ENCODE measurements around the gene B4GALT2.

B4GALT2 gene

DNA sequence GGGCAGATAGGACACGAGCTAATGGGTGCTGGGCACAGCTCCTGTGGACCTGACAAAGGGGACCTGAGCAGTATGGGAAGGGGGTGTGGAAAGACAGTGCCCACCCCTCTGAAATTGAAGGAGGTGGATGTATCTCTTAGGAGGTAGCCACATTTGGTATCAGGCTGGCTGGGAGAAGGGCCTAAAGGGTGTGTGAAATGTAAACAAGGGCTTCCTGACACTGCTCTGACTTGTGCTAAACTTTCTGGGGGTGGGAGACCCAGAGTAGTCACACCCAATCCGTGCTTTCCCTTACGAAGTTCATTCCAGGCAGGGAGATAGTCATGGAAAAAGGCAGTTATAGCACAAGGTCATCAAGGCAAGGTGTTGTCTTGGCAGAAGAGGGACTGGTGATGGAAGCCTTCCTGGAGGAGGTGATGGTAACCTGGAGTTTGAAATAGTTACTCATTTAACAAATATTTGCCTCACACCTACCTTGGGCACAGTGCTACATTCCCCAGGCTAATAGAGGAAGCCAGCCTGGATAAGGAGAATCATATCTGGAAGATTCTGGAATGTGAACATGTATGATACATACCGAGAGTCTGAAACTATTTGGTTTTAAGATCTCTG lies 7.1 kb downstream of the B4GALT2 start:
- no peak for DNase-seq

DNA sequence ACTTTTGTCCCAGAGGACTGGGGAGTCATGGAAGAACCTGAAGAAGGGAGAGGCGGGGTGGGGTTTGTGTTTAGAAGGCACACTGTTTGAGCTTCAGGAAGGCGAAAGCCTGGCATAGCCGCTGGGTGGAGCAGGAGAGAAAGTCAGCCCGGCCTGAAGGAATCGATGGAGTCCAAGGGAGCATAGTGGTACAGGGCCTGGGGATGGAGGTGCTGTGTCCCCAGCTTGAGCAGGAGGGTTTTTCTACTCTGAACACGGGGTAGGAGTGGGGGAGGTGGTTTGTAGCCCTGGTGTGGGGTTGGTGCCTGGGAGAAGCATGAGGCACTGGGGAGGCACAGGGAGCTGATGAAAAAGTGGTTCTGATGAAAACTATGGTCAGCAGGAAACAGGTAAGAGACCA lies 7.7 kb downstream of the B4GALT2 start:
- DNase-seq = no peak

DNA sequence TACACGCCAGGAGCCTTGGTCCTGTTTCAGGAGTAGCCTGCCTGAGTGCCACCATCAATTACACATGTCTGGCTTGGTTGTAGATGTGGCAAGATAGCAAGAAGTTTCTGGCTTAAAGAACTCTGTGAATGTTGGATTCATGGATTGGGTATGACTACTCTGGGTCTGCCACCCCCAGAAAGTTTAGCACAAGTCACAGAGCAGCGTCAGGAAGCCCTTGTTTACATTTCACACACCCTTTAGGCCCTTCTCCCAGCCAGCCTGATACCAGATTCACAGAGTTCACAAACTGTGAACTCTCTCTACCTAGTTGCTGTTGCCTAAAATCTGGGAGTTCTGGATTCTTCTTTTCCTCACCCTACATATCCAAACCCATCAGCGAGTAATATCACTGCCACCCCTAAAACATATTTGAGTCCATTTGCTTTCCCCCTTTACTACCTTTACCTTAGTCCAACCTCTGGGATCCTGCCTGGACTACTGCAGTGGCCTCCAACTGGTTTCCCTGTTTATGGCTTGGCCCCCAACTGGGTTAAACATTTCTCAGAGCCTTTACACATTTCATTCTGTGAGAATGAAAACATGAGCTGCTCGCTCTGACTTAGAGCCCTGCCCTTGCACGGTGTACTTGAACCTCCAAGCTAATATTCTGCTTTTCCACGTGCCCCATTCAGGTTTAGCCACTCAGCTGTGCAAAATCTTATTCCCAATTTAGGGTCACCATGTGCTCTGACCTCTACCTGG lies 8.3 kb downstream of the B4GALT2 start:
- no peak for DNase-seq

DNA sequence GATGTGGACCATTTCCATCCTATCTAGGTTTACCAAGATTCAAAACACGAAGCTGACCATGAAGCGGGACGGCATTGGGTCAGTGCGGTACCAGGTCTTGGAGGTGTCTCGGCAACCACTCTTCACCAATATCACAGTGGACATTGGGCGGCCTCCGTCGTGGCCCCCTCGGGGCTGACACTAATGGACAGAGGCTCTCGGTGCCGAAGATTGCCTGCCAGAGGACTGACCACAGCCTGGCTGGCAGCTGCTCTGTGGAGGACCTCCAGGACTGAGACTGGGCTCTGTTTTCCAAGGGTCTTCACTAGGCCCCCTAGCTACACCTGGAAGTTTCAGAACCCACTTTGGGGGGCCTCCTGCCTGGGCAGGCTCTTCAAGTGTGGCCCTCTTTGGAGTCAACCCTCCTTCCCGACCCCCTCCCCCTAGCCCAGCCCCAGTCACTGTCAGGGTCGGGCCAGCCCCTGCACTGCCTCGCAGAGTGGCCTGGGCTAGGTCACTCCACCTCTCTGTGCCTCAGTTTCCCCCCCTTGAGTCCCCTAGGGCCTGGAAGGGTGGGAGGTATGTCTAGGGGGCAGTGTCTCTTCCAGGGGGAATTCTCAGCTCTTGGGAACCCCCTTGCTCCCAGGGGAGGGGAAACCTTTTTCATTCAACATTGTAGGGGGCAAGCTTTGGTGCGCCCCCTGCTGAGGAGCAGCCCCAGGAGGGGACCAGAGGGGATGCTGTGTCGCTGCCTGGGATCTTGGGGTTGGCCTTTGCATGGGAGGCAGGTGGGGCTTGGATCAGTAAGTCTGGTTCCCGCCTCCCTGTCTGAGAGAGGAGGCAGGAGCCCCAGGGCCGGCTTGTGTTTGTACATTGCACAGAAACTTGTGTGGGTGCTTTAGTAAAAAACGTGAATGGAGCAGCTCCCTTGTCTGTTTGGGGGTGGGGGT lies 11.5 kb downstream of the B4GALT2 start:
- DNase-seq = no peak

DNA sequence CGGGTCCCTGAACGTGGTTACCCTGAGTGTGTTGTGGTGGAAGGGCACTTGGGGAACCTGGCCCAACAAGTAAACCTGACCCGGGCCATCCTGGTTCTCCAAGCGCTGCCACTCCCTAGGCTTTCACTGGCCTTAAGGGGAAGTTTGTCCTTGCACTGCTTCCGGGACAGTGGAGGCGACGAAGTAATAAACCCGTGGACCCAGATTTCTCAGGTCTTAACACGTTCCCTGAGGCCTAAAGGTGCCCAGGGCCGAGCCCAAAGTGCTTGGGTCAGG lies 12.1 kb downstream of the B4GALT2 start:
- DNase-seq = no peak

DNA sequence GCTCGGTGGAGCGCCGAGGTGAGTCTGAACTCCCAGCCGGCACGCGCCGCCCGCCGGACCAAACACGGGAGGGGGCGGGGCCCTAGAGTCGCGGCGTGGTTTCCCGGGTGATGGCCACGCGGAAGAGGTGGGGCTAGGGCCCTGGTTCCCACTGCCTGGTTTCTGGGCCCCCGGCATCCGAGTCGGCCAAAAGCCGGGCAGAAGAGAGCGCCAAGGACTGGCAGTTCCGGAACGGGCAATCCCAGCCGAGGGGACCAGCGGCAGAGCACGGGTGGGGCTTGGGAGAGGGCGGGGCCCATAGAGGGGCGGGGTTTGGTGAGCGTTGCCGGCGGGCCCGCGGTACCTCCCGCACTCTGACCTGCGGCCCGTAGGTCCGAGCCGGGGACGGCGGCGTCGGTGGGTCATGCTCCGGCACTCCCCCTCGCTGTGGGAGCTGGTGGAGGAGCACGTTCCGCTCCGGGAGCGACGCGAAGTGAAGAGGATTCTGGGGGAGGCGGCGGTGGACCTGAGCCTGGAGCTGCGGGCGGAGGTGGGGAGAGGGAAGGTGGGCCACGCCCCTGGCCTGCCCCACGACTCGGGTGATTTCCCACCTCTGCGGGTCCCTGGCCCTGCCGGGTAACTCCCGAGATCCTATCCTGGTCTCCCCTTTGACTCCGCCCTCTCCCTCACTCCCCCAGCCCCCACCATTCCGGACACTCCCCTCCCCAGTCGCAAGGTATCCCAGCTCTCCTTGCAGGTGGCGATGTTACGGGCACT lies 12.6 kb downstream of the B4GALT2 start, which contains the start of gene CCDC24:
TSS of gene CCDC24 (plus strand) at position 124 of the 756 bp plus-strand sequence. CDS start at position 404, 280 bp downstream.
- DNase-seq = peak; percentile 92

DNA sequence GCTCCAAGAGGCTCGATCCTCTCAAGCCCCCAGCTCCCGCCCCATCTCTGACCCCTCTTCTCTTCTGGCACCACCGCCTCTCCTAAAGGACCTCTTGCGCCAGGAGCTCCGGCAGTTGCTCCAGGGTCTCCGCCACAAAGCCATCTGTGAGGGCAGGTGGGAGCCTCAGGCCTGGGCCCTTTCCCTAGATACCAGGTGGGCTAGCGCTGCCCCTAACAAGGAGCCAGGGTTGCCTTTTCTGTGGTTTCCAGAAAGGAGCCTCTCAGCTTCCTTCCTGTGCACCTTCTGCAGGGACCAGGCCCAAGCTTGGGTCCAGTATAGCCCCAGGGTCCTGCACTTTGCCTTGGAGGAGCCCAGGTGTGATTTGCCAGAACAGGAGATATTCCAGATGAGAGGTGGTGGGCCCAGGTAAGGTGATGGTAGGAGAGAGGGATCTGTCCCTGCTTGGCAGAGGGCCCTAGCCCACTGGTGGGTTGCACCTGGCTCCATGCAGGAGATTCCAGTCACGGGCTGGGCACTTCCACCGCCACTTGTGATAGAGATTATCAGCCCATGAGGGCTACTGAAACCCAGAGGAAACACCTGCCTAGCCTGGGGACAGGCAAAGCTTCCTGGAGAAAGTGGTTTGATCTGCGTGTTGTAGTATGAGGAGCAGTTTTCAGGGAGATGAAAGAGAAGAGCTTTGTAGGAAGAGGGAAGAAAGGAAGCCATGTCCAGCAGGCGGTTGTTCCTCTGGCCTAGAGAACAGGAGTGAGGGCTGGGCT lies 13.4 kb downstream of the B4GALT2 start:
- DNase-seq = no peak

DNA sequence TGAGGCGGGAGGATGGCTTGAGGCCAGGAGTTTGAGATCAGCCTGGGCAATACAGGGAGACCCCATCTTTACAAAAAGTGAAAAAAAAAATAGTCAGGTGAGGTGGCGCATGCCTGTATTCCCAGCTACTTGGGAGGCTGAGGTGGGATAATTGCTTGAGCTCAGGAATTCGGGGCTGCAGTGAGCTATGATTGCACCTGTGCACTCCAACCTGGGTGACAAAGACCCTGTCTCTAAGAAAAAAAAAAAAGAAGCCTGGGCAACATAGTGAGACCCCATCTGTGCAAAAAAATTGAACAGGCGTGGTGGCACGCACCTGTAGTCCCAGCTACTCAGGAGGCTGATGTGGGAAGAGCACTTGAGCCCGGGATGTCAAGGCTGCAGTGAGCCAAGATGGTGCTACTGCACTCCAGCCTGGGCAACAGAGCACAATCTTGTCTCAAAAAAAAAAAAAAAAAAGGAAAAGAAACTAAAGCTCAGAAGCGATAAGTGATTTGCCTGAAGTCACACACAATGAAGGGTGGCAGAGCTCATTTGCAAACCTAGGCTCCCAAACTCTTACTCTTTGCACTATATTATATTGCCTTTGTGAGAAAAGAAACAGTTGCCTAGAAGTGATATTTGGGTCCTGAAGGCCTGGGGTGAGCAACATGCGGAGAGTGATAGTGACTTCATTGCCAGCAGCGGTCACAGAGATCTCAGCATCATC lies 14.3 kb downstream of the B4GALT2 start:
- no peak for DNase-seq

DNA sequence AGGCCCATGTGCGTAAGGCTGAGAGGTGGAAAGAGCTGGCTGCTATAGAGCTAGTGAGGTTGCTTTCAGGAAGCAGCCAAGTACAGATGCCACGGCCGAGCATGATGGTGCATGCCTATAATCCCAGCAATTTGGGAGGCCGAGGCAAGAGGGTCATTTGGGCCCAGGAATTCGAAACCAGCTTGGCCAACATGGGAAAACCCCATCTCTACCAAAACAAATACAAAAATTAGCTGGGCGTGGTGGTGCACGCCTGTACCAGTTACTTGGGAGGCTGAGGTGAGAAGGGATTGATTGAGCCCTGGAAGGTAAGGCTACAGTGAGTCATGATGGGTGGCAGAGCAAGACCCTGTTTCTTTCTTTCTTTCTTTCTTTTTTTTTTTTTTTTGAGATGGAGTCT lies 15.1 kb downstream of the B4GALT2 start:
- no peak for DNase-seq

DNA sequence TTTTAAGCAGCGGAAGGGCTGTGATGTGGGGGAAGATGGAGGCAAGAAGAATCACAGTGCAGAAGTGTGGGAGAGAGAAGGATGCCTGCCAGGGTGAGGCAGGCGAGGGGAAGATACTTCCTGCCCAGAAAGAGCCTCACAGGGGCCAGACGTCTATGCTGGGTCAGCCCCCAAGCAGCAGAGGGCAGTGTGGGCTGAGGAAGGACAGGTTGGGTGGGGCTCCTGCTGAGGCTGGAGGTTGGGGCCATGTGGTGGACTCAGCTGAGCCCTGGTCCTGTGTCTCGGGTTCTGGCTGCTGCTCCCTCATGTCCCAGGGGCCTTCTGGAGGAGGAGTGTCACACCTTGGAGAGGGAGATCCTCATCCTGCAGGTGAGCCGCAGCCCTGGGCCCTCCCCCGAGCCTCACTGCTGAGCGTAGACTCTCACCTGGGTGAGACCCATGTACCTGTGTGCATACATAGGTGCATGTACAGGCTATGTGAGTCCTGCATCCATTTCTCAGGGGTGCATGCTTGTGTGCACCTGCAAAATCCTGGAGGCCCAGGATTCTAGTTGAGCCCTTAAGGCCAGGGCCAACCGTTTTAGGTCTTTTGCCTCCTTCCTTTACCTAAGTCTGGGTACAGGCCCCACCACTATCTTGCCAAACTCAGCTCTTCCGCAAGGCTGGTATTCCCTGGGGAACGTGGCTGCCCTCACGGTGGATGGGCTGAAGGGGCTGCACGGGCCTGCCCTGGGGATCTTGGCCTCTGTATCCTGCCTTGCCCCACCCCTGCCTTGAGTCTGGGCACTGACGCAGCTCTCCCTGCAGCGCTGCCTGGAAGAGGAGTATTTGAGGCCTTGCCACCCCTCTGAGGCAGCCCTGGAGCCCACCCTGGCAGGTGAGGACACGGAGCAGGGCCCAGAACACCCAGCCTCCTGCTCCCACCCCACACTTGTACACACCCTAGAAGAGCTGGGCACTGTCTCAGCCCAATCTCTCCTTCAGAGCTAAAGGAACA lies 16.1 kb downstream of the B4GALT2 start:
- DNase-seq = no peak

DNA sequence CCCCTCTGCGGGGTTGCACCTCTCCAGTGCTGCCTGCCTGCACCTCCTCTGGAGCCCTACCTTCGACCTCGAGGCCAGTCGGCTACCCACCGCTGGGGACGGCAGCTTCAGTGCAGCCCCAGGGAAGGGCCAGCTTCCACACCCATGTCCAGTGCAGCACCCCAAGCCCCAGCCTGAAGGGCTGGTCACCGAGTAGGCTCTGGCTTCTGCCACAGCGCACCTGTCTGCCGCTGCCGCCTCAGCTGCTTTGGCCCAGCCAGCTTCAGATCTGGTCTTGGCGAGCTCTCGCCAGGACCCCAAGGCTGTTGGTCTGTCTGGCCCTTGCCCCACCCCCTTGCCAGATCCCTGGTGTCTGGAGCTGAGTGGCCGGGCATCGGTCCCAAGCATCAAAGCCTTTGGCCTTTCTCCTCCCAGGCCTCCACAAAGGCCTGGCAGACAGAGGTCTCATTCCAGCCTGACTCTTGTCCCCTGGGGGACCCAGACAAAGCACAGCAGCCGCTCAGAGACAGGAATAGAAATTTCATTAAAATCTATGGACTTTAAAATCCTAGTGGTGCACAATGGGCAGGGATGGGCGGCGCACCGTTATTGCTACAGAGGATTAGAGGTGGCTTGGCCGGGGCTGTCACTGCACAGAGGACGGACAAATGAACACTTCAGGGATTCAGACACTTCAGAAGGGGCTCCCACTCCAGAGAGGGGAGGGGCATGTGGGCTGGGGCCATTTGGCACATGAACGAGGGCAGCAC lies 17.1 kb downstream of the B4GALT2 start:
- no peak for DNase-seq

DNA sequence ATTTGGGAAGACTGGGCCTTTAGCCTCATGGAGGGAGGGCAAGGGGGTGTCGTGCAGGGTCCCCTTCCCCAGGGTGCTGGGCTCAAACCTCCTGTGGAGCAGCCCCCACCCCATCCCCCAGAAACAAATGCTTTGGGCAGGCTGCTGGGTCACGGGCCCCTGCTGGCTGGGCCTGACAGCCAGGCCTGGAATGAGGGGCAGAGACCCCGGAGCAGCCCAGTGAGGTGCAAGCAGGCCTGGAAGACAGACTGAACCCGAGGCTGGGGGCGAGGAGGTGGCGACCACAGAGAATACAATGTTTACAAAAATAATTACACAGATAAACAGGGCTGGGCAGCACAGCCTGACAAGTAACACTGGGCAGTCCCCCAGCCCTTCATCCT lies 17.7 kb downstream of the B4GALT2 start:
- DNase-seq = no peak

DNA sequence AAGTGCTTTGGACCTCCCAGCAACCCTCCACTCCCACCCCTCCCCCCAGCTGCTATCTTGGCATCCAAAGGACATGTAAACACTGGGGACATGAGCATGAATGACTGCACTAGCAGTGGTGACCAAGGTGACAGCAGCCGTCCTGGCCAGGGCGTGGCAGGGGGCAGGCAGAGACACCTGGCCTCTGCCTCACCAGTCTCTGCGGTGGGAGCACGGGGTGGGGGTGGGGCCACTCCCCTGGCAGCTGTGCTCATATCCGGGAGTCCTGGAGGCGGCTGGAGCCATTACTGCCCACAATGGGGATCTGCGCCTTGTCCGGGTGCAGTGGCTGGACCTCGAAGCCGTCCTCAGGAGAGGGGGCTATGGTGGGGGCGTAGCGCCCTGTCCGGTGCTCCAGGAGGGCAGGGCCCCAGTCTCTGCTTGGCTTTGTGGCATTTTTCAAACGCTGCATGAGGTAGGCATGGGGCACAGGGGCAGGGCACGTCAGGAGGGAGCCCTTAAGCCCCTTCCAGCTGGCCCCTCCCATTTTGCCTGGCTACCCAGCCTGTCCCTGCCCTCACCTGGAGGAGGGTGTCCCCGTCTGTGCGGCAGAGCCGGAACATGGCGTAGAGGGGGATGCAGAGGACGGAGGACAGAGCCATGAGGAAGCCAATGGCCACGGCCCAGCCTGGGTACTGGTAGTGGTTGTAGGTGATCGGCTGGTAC lies 18.4 kb downstream of the B4GALT2 start:
- DNase-seq = peak; percentile 96

DNA sequence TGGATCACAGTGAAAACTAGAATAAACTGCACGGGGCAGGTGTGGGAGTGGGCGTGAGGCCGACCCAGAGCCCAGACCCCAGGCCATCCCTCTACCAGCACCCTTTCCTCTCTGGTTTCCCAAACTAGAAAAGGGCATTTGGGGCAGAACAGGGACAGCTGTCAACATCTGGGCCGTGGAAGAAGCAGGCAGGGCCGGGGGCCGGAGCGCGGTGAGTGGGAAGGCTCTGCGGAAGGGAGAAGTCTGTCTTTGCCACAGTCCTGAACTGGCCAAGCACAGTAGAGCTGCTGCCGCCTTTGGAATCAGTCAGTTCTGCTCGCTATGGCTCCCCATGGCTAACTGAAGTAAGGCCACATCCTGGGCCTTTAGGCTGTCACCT lies 19.0 kb downstream of the B4GALT2 start:
- DNase-seq = peak; percentile 13

DNA sequence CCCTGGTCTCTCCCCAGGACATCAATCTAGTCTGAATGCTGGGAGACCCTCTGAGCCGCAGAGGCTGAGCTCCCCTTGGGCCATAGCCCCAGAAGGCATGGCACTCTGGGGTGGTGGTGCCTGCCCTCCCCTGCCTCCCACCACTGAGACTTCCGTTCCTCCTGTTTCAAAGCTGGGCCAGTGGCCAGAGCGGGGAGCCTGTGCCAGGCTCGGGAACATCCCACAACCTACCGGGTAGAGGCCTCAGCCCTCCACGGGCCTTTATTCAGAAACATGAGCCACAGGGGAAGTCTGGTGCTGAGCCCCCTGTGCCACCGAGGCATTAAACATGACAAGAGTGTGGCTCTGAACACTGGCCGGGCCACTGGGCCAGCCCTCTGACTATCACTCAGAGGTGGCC lies 20.4 kb downstream of the B4GALT2 start:
- DNase-seq = no peak

DNA sequence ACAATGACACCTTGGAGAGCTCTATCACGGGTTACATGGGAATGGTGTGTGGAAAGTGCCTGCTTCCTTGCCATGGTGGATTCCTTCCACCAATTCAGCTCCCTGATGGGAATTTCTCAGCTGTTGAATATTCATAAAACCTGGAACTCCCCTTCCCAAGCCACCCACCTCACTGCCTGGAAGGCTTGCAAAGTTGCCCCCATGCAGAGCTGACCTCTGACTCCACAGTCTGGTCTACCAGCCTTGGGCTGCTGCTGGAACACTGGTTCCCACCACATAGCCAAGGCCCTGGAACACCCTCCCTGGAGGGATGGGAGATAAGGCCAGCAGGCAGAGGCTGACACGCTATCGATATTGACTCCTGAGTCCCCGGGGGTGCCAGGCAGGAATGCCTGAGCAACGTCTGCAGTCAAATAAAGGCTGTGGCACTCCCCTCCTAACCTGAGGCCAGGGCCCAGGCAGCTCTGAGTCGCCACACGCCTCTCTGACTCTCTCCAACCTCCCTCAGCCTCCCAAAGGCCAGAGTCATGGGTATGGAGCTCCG lies 21.2 kb downstream of the B4GALT2 start:
- DNase-seq = no peak

DNA sequence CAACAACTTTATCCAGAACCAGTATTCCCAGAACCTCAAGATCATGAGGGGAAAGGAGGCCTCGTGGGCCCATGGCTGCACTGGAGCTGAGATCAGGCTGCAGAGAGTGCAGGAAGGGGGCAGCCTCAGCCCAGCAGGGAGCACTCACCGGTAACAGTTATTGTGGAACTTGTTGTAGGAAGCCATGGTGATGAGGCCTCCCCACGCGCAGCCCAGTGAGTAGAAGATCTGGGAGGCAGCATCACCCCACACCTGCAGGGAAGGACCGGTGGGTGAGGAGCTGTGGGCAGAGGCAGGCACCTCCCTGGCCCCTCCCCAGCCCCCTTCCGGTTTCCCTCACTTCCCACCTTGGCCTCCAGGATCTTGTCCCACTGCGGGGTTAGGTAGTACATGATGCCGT lies 23.2 kb downstream of the B4GALT2 start:
- DNase-seq = no peak

DNA sequence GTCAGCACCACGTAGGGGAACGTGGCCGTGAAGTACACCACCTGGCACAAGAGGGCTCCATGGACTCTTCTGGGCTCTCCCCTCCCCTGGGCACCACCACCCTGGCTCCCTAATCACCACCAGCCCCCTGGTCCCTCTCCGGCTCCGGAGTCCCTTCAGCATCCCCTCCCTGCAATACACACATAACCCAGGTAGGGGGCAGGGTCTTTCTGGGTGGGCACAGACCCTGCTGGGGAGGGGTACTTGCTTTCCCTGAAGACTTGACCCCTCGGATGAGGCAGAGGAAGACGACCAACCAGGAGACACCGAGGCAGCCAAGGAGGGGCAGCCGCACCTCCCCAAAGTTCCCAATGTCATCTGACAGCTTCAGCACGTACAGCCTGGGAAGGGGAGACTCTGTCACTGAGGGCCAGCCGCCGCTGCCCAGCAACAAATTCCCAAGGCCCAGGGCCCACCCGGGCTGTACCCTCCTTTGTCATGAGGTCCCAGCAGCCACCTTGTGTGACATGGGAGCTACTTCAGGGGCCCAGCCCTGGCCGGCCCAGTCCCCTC lies 23.7 kb downstream of the B4GALT2 start:
- no peak for DNase-seq

Data from NCI-H774 (cell line).